Measurements from ENCODE around the gene TOLLIP. TPM values are rescaled to one million over a fixed set of nuclear protein-coding genes. Genes with fewer than 3 reads are reported as not detected.

Gene TOLLIP
- total RNA-seq, 4 donors from 2014 or later = 50.9 to 89.0 (median 54.9) TPM

DNA sequence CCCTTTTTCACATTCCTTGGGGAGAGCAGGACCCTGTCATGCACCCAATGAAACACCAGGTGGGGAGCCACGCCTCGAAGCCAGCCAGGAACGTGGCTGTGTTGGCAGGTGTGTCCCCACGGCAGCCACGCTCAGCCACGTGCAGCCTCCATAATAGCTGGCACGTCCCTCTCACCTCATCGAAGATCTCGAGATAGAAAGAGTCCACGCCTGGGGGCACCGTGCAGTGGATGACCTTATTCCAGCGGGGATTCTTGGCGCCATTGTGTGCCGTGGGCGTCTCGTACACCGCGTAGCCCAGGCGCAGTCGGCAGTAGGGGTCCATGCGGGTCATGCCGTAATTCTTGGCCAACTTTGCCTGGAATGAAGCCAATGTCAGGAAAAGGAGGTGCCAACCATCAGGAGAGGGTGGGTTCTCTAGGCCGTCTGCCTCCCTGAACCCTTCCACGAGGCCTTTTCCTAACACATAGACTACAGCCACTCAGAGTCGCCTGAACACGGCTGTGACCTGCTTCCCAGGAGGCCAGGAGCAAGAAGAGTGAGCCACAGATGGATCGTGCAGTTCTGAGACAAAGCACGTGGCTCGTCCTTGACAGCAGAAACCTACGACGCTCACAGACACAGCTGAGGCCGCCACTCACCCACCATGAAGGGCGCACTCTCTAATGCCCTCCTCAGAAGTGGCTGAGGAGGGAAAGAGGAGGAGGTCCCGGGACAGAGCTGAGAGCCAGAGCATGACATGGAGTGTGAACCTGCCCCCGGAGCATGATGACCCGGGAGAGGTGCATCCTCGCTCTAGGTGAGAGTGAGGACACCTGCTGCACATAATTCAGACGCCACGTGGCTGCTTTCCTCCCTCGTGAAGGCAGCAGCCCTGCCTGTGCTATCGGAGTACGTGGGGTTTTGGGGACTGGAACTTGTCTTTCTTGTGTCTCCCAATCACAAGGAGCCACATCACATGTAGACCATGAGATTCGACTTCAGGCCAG lies 19.1 kb downstream of the TOLLIP start:
- Histone ChIP-seq H3K4me1 (peaks cover 0 to 16% (median 0%) of the 10 kb centered on the region in 4 donors), H3K36me3 (peaks cover 0 to 89% (median 55%) of the 10 kb centered on the region in 3 donors), H3K9me3 (no peaks in the 10 kb centered on the region), H3K4me3 (no peak overlapping the region), H3K27me3 (no peaks in the 10 kb centered on the region), H3K27ac (no peak overlapping the region)
- WGBS, 2 donors = 86 to 87% methylated on average over 42 of the region's 43 CpGs
- DNase-seq (ENCODE audit: low spot score in 2 of 2) = no peak
- TF ChIP-seq, protein P1, sequence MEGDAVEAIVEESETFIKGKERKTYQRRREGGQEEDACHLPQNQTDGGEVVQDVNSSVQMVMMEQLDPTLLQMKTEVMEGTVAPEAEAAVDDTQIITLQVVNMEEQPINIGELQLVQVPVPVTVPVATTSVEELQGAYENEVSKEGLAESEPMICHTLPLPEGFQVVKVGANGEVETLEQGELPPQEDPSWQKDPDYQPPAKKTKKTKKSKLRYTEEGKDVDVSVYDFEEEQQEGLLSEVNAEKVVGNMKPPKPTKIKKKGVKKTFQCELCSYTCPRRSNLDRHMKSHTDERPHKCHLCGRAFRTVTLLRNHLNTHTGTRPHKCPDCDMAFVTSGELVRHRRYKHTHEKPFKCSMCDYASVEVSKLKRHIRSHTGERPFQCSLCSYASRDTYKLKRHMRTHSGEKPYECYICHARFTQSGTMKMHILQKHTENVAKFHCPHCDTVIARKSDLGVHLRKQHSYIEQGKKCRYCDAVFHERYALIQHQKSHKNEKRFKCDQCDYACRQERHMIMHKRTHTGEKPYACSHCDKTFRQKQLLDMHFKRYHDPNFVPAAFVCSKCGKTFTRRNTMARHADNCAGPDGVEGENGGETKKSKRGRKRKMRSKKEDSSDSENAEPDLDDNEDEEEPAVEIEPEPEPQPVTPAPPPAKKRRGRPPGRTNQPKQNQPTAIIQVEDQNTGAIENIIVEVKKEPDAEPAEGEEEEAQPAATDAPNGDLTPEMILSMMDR (IDR thresholded peaks at IDR 0.05) = no peak
- no peak for TF ChIP-seq POLR2A (IDR thresholded peaks at IDR 0.05)
- no peak for TF ChIP-seq EP300 (IDR thresholded peaks at IDR 0.05)

DNA sequence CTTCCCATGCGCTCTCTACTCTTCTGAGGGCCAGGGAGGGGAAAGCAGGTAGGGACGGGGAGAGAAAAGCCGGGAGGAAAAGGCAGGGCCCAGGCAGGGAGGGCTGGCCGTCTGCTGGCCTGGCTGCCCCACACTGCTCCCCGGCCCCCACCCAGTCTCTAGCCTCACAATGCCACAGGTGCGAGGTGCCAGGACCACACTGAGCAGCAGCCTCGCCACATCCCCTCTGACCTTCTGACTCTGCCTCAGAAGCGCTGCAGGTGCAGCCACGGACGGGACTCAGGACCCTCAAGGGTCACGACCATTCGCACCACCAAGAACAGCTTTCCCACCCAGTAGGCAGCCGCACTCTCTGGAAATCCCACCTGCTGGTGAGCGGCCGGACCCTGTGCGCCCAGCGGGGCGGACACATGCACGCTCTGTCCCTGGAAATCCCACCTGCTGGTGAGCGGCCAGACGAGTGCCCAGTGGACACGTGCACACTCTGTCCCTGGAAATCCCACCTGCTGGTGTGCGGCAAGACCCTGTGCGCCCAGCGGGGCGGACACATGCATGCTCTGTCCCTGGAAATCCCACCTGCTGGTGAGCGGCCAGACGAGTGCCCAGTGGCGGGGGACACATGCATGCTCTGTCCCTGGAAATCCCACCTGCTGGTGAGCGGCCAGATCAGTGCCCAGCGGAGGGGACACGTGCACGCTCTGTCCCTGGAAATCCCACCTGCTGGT lies 20.1 kb downstream of the TOLLIP start:
- no peak for DNase-seq (ENCODE audit: low spot score in 2 of 2)
- Histone ChIP-seq H3K36me3 (peaks cover 0 to 93% (median 55%) of the 10 kb centered on the region in 3 donors), H3K9me3 (no peaks in the 10 kb centered on the region), H3K4me3 (no peak overlapping the region), H3K27me3 (no peaks in the 10 kb centered on the region), H3K4me1 (peaks cover 0 to 16% (median 0%) of the 10 kb centered on the region in 4 donors), H3K27ac (no peak overlapping the region)
- 94 to 95% methylated on average over 24 to 32 of the region's 33 CpGs for WGBS, 2 donors
- TF ChIP-seq EP300 (IDR thresholded peaks at IDR 0.05) (no peak), POLR2A (IDR thresholded peaks at IDR 0.05) (no peak)

DNA sequence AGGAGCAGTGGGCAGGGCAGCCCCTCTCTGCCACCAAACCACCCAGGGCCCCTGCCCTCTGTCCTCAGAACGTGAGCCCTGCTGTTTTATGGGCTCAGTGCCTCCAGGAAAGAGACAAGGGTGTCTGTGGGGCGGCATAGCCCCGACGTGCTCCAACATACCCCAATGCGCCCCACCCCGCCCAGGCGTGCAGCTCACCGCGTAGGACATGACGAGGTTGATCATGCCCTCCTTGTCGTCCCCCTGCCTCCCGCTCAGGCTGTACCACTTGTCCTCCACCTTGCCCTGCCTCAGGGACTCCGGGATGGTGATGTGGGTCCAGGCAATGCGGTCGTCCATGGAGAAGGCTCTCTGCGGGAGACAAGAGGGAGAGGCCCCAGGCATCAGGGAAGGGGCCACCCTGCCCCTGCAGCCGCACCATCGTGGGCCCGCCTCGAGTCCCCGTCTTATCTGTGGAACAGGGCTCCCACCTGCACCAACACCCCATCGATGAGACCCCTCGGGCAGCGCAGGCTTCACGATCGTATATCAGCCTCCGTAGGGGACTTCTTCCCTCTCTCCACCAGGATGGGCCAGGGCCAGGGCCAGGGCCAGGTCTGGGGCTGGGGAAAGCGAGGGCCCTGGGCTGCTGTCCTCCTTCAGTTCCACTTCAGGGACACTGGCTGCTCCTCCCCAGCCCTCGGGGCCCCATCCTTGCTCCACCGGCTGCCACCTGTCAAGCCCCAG lies 20.8 kb downstream of the TOLLIP start:
- H3K4me1 ChIP-seq = peaks cover 0 to 16% (median 0%) of the 10 kb centered on the region in 4 donors
- H3K4me3 ChIP-seq = no peak overlapping the region
- no peak overlapping the region for H3K27ac ChIP-seq
- no peak for DNase-seq (ENCODE audit: low spot score in 2 of 2)
- H3K9me3 ChIP-seq = no peaks in the 10 kb centered on the region
- no peak for TF ChIP-seq POLR2A (IDR thresholded peaks at IDR 0.05)
- TF ChIP-seq, protein P1 (IDR thresholded peaks at IDR 0.05) = no peak
- no peak for TF ChIP-seq EP300 (IDR thresholded peaks at IDR 0.05)
- WGBS, 2 donors = 92 to 95% methylated on average over 23 to 27 of the region's 30 CpGs
- H3K36me3 ChIP-seq = peaks cover 0 to 94% (median 51%) of the 10 kb centered on the region in 3 donors
- H3K27me3 ChIP-seq = no peaks in the 10 kb centered on the region

DNA sequence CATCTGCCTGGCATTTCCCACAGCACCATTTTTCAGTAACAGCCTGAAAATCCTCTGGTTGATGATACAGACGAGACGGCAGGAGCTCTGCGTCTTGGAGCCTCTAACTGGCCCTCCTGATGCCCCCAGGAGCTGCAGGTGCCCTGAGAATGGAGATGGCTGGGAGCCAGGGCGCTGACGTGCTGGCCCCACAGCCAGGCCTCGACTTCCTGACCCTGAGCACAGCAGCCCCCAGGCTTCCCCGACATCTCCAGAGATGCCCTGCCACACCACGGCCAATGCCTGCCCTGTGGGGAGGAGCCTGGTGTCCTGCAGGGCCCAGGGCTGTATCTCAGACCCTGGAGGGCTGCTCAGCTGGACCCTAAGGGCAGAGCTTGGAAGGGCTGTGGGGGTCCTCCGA lies 21.5 kb downstream of the TOLLIP start:
- WGBS, 2 donors = 91 to 95% methylated on average over 8 to 9 of the region's 9 CpGs
- DNase-seq (ENCODE audit: low spot score in 2 of 2) = no peak
- no peaks in the 10 kb centered on the region for H3K27me3 ChIP-seq
- H3K9me3 ChIP-seq = no peaks in the 10 kb centered on the region
- no peak overlapping the region for H3K4me3 ChIP-seq
- no peak overlapping the region for H3K27ac ChIP-seq
- peaks cover 0 to 94% (median 44%) of the 10 kb centered on the region in 3 donors for H3K36me3 ChIP-seq
- TF ChIP-seq EP300 (IDR thresholded peaks at IDR 0.05) = no peak
- no peak for TF ChIP-seq POLR2A (IDR thresholded peaks at IDR 0.05)
- TF ChIP-seq, protein P1 (IDR thresholded peaks at IDR 0.05) = no peak
- peaks cover 0 to 10% (median 0%) of the 10 kb centered on the region in 4 donors for H3K4me1 ChIP-seq

DNA sequence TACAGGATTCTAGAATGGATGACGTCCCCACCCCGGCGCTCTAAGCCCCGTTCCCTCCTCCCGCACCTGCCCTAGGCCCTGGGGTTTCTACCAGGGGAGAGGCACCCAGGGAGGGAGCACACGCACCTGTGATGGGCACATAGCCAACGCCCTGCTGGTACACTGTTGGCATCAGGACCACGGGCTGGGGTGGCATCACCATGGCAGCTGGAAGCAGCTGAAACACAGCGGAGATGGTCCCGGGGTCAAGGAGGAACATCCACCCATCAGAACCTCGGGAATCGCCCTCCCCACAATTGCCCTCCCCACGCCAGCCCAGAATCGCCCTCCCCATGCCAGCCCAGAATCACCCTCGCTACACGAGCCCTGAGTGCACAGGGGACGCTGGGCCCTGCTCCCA lies 23.6 kb downstream of the TOLLIP start:
- 91 to 92% methylated on average over 16 to 17 of the region's 17 CpGs for WGBS, 2 donors
- peaks cover 0 to 88% (median 42%) of the 10 kb centered on the region in 3 donors for H3K36me3 ChIP-seq
- DNase-seq (ENCODE audit: low spot score in 2 of 2) = no peak

More for the DNA sequence above, 23.6 kb downstream of the TOLLIP start:
- H3K4me3 ChIP-seq = no peak overlapping the region
- H3K27me3 ChIP-seq = no peaks in the 10 kb centered on the region
- TF ChIP-seq EP300 (IDR thresholded peaks at IDR 0.05) (no peak), POLR2A (IDR thresholded peaks at IDR 0.05) (no peak)
- TF ChIP-seq, protein P1 (IDR thresholded peaks at IDR 0.05) = no peak
- H3K27ac ChIP-seq = no peak overlapping the region
- peaks cover 0 to 7% (median 0%) of the 10 kb centered on the region in 4 donors for H3K4me1 ChIP-seq
- no peaks in the 10 kb centered on the region for H3K9me3 ChIP-seq

Measured in tibial nerve (tissue), 4 donors.